SH-SY5Y (cell line): ENCODE measurements around the gene MGST2.

ENCODE experiments used
- GATA2 ChIP-seq: IDR thresholded peaks from 2 replicates; pipeline ENCODE4 v1.6.1; 2011; ENCODE audit warnings: mild to moderate bottlenecking, low read depth, low read length
- GATA3 ChIP-seq: IDR thresholded peaks from 2 replicates; pipeline ENCODE4 v1.6.1; 2011; ENCODE audit warnings: low read depth, mild to moderate bottlenecking, low read length, moderate library complexity

DNA sequence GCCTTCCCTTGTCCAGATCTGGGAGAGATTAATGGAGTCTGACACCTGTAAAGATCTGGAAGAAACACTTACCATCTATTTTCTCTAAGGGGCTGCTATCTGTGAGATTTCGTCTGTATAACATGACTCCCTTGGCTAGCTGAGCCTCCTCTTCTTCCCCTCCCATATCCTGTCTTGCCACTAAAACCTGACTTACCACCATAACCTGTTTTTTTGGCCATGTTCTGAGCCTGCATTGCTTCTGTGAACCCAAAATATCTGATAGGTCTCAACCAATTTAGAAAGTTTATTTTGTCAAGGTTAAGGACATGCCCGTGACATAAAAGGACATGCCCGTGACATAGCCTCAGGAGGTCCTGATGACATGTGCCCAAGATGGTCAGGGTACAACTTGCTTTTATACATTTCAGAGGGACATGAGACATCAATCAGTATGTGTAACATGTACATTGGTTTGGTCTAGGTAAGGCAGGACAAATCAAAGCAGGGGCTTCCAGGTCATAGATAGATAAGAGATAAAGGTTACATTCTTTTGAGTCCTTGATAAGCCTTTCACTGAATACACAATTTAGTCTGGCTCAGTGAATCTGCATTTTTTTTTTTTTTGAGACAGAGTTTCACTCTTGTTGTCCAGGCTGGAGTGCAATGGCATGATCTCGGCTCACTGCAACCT, 11.4 kb downstream of the MGST2 start:
- TF ChIP-seq GATA3 (no peak), GATA2 (no peak)
